ENCODE results near the gene DNAH10. TPM values are rescaled to one million over a fixed set of nuclear protein-coding genes. Genes with fewer than 3 reads are reported as not detected.

Gene DNAH10
- total RNA-seq, 1 donor from 2014 or later: 0.17 TPM

DNA sequence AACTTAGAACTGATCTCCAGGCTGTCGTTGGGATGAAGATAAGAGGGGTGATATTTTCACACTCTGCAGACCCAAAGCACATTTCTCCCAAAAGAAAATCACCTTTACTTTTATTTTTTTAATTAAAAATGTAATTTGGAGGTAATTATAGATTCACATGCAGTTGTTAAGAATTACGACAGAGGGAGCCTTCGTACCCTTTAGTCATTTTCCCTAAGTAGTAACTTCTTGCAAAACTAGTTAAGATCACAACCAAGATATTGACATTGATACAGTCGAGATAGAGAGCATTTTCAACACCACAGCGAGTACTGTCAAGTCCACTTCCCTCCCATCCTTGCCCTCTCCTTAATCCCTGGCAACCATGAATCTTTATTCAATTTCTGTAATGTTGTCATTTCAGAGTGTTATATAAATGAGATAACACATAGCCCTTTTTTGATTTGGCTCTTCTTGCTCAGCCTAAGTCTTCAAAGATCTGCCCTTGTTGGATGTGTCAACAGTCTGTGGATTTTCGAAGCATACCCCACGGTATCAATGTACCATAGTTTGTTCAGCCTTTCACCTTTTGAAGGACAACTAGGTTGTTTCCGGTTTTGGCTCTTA, 39.6 kb downstream of the DNAH10 start:
- H3K4me3 ChIP-seq (ENCODE audit: low read depth, low read length): no peak overlapping the region
- no peak for DNase-seq (ENCODE audit: low read depth)
- TF ChIP-seq, protein P1, sequence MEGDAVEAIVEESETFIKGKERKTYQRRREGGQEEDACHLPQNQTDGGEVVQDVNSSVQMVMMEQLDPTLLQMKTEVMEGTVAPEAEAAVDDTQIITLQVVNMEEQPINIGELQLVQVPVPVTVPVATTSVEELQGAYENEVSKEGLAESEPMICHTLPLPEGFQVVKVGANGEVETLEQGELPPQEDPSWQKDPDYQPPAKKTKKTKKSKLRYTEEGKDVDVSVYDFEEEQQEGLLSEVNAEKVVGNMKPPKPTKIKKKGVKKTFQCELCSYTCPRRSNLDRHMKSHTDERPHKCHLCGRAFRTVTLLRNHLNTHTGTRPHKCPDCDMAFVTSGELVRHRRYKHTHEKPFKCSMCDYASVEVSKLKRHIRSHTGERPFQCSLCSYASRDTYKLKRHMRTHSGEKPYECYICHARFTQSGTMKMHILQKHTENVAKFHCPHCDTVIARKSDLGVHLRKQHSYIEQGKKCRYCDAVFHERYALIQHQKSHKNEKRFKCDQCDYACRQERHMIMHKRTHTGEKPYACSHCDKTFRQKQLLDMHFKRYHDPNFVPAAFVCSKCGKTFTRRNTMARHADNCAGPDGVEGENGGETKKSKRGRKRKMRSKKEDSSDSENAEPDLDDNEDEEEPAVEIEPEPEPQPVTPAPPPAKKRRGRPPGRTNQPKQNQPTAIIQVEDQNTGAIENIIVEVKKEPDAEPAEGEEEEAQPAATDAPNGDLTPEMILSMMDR (conservative IDR thresholded peaks at IDR 0.05; ENCODE audit: low read depth, low read length): peak; percentile 43

DNA sequence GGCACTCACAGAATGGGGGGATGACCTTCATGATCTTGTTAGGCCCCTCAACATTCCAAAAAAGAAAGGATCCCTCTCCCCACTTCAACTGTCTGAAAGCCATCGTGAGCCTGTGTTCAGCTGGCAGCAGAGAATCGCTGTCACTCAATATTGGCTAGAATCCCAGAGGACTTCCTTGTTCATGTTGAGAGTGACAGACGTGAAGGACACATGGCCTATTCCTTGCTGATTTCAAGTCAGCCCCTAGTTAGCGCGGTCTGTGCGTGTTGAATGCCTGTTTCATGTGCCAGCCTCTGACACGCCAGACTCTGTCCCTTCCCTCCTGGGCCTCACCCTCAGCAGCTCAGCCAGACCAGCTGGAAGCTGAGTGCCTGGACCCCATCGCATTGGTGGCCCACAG, 43.1 kb downstream of the DNAH10 start:
- TF ChIP-seq, protein P1 (conservative IDR thresholded peaks at IDR 0.05; ENCODE audit: low read depth, low read length): no peak
- no peak for DNase-seq (ENCODE audit: low read depth)
- H3K4me3 ChIP-seq (ENCODE audit: low read depth, low read length): no peak overlapping the region

DNA sequence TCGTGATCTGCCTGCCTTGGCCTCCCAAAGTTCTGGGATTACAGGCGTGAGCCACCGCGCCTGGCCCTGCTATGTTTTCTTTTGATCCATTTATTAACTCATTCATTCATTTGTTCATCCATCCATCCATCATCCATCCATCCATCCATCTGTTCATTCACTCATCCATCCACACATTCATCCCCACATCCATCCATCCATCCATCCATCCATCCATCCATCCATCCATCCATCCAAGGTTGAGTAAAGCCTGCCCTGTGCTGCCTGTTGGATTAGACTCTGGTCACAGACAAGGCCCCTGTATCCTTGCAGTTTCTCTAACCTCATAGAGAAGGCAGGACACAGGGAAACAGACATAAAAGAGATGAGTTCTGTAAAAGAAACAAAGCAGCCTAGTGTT, 44.9 kb downstream of the DNAH10 start:
- H3K4me3 ChIP-seq (ENCODE audit: low read depth, low read length): no peak overlapping the region
- TF ChIP-seq, protein P1 (conservative IDR thresholded peaks at IDR 0.05; ENCODE audit: low read depth, low read length): no peak
- no peak for DNase-seq (ENCODE audit: low read depth)

DNA sequence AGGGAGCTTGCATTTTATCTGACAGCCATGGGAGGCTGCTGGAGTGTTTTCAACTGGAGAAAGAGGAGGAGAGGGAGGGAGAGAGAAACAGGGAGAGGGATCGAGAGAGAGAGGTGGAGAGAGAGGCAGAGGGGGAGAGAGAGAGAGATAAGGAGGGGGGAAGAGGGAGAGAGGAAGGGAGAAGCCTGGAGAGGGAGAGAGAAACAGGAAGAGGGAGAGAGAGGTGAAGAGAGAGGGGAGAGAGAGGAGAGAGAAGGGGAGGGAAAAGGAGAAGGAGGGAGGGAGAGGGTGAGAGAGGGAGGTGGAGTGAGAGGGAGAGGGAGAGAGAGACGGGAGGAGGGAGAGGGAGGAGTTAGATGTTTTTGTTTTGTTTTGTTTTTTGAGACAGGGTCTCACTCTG, 45.6 kb downstream of the DNAH10 start:
- DNase-seq (ENCODE audit: low read depth): no peak
- TF ChIP-seq, protein P1 (conservative IDR thresholded peaks at IDR 0.05; ENCODE audit: low read depth, low read length): no peak
- no peak overlapping the region for H3K4me3 ChIP-seq (ENCODE audit: low read depth, low read length)

DNA sequence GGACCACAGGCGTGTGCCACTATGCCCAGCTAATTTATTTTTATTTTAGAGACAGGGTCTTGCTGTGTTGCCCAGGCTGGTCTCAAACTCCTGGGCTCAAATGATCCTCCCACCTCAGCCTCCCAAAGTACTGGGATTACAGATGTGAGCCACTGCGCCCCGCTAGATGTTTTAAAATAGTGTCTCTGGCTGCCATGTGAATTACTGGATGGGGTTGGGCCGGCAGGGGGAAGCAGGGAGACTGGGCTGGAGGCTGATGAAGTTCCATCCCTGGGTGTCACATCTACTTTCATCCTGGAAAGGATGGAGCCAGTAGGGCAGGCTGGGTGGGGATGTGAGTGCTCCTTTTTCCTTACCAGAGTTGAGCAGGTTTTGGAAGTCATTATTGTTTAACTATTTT, 46.1 kb downstream of the DNAH10 start:
- TF ChIP-seq, protein P1 (conservative IDR thresholded peaks at IDR 0.05; ENCODE audit: low read depth, low read length): peak; percentile 44
- no peak overlapping the region for H3K4me3 ChIP-seq (ENCODE audit: low read depth, low read length)
- DNase-seq (ENCODE audit: low read depth): no peak

DNA sequence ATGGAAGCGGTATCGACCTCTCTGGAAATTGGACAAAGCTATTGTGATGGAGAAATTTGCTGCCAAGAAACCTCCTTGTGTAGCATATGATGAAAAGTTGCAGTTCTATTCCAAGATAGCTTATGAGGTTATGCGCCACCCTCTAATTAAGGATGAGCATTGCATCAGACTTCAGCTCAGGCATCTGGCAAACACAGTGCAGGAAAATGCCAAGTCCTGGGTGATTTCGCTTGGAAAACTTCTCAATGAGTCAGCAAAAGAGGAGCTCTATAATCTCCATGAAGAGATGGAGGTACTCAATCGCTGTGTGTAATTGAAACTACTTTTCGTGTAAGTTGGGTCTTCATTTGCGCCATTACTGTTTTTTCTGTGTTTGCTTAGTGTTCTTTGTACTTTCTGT, 51.2 kb downstream of the DNAH10 start:
- H3K4me3 ChIP-seq (ENCODE audit: low read depth, low read length): no peak overlapping the region
- TF ChIP-seq, protein P1 (conservative IDR thresholded peaks at IDR 0.05; ENCODE audit: low read depth, low read length): no peak
- DNase-seq (ENCODE audit: low read depth): no peak

DNA sequence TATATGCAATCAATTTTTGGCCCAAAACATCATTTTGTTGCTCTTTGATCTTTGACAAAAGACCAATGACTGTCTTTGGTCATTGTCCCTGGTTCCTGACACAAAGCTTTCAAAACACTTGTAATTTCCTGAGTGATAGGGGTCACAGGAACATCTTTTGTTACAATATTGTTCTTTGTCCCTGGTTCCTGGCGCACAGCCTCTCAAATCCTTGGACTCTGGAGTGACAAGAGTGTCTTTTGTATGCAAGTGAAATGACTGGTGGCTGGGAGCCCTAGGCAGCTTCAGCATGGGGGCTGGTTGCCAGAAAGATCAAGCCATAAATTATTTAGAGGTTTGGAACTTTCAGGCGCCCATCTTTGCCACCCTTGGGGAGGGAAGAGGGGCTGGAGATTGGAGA, 53.9 kb downstream of the DNAH10 start:
- TF ChIP-seq, protein P1 (conservative IDR thresholded peaks at IDR 0.05; ENCODE audit: low read depth, low read length): no peak
- H3K4me3 ChIP-seq (ENCODE audit: low read depth, low read length): no peak overlapping the region
- no peak for DNase-seq (ENCODE audit: low read depth)

Data from epithelial cell of proximal tubule (primary cell).